Ectodermal cell (in vitro differentiated cells): Measurements from ENCODE around the gene FHOD3.
"Not testable (repeated sequence)": the region's sequence is repeated elsewhere in the genome, so short reads cannot be mapped to it uniquely, and the experiment has no call there.

Experiments
- H3K27ac ChIP-seq: 2 replicates; pipeline ENCODE4 v1.7.0; 2013; ENCODE audit warnings: mild to moderate bottlenecking, low read depth, low read length; ENCODE audit not compliant: insufficient read depth, poor library complexity, severe bottlenecking
- H3K27me3 ChIP-seq: 2 replicates; pipeline ENCODE4 v1.7.0; 2013; ENCODE audit warnings: mild to moderate bottlenecking, low read length; ENCODE audit not compliant: insufficient read depth, control insufficient read depth, poor library complexity, severe bottlenecking
- H3K36me3 ChIP-seq: one replicate; pipeline ENCODE4 v1.7.0; 2013; ENCODE audit warnings: low read length; ENCODE audit not compliant: control insufficient read depth, insufficient read depth
- H3K4me1 ChIP-seq: one replicate; pipeline ENCODE4 v1.7.0; 2013; ENCODE audit warnings: low read length; ENCODE audit not compliant: control insufficient read depth, insufficient read depth
- H3K4me3 ChIP-seq: 2 replicates; pipeline ENCODE4 v1.7.0; 2013; ENCODE audit warnings: low read depth, low read length, control low read depth; ENCODE audit not compliant: insufficient read depth
- H3K9me3 ChIP-seq: 2 replicates; pipeline ENCODE4 v1.7.0; 2013; ENCODE audit warnings: mild to moderate bottlenecking, low read length, moderate library complexity; ENCODE audit not compliant: control insufficient read depth
- WGBS, 2 experiments: methylation state at CpG; one replicate each; pipeline ENCODE4 v1.1.7; 2013; ENCODE audit warnings: missing lambda C conversion rate in 2 of 2; 5-methylcytosine and 5-hydroxymethylcytosine counted together

FHOD3 gene

DNA sequence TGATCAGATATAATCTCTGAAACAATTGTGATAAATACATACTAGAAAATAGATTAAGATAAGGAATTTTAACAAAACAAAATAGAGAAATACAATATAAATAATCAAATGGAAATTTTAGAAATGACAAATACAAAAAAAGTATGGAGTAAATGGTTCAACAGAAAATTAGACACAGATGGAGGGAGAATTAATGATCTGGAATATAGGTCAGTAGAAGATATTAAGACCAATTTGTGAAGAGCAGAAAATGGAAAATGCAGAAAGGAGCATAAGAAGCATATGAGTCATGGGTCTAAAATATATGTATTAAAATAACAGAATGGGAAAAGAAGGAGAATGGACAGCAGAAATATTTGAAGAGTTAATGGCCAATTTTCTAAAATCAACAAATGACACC is 44.4 kb downstream of the FHOD3 start:
- H3K27ac ChIP-seq = no peak overlapping the region
- H3K9me3 ChIP-seq = no peaks in the 10 kb centered on the region
- H3K4me1 ChIP-seq = no peaks in the 10 kb centered on the region
- no peaks in the 10 kb centered on the region for H3K27me3 ChIP-seq
- no peak overlapping the region for H3K4me3 ChIP-seq
- H3K36me3 ChIP-seq = peaks cover 4% of the 10 kb centered on the region

DNA sequence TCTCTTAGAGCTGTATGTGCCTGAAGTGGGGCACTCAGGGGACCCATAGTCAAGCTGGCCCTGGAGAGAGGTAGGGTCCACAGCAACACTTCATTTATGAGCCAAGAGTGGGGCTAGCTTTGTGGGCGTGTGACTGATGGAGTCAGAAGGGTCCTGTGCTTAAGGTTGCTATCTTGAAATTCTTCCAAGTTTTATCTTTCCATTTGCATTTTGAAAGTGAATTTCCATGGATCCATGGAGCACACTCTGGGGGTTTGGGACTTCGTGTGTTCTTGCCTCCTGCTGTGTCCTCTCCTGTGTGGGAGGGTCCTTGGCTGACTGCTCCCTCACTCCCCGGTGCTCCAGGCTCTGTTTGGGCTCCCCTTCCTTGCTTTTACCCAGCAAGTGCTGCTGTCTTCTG is 50.8 kb downstream of the FHOD3 start:
- Histone ChIP-seq H3K4me1 (peaks cover 16% of the 10 kb centered on the region), H3K4me3 (no peak overlapping the region), H3K36me3 (no peaks in the 10 kb centered on the region), H3K27ac (no peak overlapping the region), H3K9me3 (no peaks in the 10 kb centered on the region), H3K27me3 (no peaks in the 10 kb centered on the region)
- WGBS, 2 experiments = 78 to 82% methylated on average over 3 of the region's 3 CpGs

DNA sequence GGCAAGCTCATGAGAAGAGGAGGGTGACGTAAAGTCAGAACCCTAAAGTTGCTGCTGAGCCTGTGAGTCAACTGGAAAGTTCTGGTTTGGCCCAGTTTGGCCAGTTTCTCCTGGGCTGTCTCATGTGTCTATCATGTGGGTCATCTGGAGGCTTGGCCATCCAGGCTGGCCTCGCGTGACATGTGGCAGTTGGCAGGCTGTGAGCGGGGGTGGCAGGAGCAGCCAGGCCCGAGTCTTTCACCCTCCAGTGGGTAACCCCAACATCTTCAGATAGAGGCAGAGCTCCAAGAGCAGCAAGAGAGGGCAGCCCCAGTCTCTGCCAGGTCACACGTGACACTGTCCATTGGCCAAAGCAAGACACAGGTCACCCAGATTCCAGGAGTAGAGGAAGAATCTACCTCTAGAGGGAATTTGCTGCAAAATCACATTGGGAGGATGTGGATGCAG is 51.5 kb downstream of the FHOD3 start:
- no peaks in the 10 kb centered on the region for H3K9me3 ChIP-seq
- no peak overlapping the region for H3K4me3 ChIP-seq
- WGBS, 2 experiments = 95 to 96% methylated on average over 6 of the region's 6 CpGs
- peaks cover 16% of the 10 kb centered on the region for H3K4me1 ChIP-seq
- no peak overlapping the region for H3K27ac ChIP-seq
- H3K36me3 ChIP-seq = peaks cover 3% of the 10 kb centered on the region
- H3K27me3 ChIP-seq = no peaks in the 10 kb centered on the region

DNA sequence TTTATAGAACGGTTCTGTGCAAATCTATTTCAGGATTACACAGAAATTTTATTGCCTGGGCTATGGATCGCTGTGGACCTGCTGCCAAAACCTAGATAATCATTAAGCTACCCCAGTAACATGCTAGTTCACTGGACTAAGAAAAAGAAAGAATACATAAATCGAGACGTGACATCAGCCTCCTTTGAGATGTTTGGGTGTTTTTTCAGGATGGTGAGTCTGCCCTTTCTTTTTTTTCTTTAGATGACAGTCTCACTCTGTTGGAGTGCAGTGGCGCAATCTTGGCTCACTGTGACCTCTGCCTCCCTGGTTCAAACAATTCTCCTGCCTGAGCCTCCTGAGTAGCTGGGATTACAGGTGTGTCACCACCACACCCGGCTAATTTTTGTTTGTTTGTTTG is 52.0 kb downstream of the FHOD3 start:
- no peaks in the 10 kb centered on the region for H3K9me3 ChIP-seq
- no peak overlapping the region for H3K27ac ChIP-seq
- H3K4me1 ChIP-seq = peaks cover 16% of the 10 kb centered on the region
- H3K4me3 ChIP-seq = no peak overlapping the region
- H3K36me3 ChIP-seq = peaks cover 5% of the 10 kb centered on the region
- WGBS, 2 experiments = 88 to 97% methylated on average over 6 of the region's 6 CpGs
- no peaks in the 10 kb centered on the region for H3K27me3 ChIP-seq

DNA sequence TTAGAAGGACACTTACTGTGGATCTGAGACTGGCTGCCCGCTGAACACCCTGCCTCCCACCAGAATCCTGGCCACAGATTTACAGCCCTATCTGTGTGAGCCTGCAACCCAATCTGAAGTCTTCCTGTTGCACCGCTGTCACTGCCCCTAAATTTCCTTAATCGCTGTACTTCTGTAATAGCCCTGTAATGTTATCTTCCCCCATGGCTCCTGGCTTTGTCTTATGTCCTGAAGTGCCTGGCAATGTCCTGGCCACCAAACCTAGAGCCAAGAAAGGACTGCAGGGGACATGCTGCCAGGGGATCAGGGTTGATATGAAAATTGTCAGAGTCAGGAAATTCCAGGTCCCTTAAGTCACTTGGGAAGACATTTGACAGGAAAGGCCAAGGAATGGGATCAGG is 52.7 kb downstream of the FHOD3 start:
- Histone ChIP-seq H3K4me3 (no peak overlapping the region), H3K9me3 (no peaks in the 10 kb centered on the region), H3K4me1 (peaks cover 16% of the 10 kb centered on the region), H3K27ac (no peak overlapping the region), H3K27me3 (no peaks in the 10 kb centered on the region), H3K36me3 (peaks cover 5% of the 10 kb centered on the region)
- 83 to 88% methylated on average over 3 of the region's 3 CpGs for WGBS, 2 experiments

DNA sequence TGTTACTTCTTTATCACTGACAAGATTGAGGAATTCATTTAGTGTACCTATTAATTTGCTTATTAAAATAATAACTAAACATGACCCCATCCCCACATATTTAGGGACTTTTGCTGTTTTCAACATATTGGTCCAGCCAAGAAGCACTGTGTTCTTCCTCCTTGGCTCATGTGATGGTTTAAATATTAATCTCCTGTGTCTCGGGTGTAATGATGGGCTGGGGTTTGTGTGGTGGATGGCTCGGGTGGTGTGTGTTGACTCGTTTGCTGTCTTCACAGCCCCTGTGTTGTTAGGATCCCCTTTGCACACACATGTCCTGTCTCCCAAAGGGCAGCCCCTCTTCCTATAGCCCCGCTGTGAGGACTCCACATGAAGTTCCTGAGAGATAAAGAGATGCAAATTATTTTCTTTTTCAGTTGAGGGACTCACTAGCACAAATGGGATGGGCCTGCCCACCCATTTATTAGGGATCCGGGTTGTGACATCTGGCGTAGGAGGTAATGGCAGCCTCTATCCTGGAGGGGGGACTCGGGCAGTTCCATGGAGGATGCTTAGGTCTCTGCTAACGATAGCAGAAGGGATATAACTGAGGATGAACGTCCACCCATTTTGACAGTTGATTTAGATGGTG is 53.4 kb downstream of the FHOD3 start:
- no peak overlapping the region for H3K27ac ChIP-seq
- H3K9me3 ChIP-seq = no peaks in the 10 kb centered on the region
- H3K27me3 ChIP-seq = no peaks in the 10 kb centered on the region
- peaks cover 5% of the 10 kb centered on the region for H3K36me3 ChIP-seq
- H3K4me3 ChIP-seq = no peak overlapping the region
- H3K4me1 ChIP-seq = peaks cover 16% of the 10 kb centered on the region
- 40 to 44% methylated on average over 9 of the region's 9 CpGs for whole genome bisulfite sequencing, 2 experiments

DNA sequence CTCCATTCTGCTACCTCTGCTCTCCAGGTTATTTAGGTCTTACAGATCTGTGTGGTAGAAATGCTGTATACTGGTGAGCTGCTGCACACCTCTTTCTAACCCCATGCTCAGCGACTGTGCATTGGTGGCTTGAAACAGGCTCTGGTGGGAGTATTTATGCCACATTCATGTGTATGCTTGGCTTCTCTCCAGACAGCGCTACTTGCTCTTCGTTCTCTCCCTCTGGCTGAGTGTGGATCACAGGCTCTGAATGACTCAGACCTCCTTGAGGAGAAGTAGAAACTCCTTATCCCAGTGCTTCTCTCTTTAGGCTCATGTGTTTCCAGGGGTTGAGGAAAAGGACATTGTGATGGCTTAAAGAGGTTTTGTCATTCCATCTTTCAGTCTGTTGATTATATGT is 54.9 kb downstream of the FHOD3 start:
- H3K4me3 ChIP-seq = no peak overlapping the region
- WGBS, 2 experiments = 94% methylated on average over 3 of the region's 3 CpGs
- H3K4me1 ChIP-seq = peaks cover 16% of the 10 kb centered on the region
- H3K27ac ChIP-seq = no peak overlapping the region
- peaks cover 5% of the 10 kb centered on the region for H3K36me3 ChIP-seq
- no peaks in the 10 kb centered on the region for H3K9me3 ChIP-seq
- no peaks in the 10 kb centered on the region for H3K27me3 ChIP-seq

DNA sequence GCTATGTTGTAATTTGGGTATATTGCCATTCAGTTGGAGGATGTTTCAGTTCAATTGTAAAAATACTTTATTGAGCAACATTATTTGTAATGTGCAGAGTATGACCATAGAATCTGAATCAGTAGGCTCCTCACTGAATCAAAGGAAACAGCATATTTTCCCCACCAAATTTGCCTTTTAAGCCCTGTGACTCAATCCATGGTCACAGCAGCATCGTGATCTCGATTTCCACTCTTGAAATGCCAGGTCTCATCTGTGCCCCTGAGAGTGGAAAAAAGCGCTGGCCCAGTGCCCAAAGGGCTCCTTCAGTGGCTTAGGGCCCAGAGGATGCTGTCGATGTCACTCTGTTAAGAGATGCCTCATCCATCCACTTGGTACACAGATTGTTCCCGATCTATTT is 57.5 kb downstream of the FHOD3 start:
- Histone ChIP-seq H3K4me1 (peaks cover 14% of the 10 kb centered on the region), H3K4me3 (no peak overlapping the region), H3K27me3 (no peaks in the 10 kb centered on the region), H3K36me3 (peaks cover 5% of the 10 kb centered on the region), H3K9me3 (no peaks in the 10 kb centered on the region), H3K27ac (no peak overlapping the region)
- WGBS, 2 experiments = 94 to 95% methylated on average over 5 of the region's 5 CpGs

DNA sequence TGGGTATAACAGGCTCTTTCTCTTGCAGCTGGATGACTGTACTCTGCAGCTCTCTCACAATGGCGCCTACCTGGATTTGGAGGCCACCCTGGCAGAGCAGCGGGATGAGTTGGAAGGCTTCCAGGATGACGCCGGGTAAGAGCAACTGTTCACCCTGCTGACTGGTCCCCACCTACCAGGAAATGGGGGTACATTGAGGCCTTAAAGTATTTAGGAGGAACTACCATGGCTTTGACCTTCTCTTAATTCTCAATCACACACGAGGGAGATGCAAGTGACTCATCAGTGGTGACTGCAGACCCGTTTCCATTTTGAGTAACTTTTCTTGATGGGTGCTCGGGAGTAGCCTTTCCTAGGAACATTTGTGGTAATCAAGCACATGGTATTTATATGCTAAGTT is 58.0 kb downstream of the FHOD3 start:
- Histone ChIP-seq H3K4me1 (peaks cover 8% of the 10 kb centered on the region), H3K36me3 (peaks cover 5% of the 10 kb centered on the region), H3K27me3 (no peaks in the 10 kb centered on the region), H3K4me3 (no peak overlapping the region), H3K27ac (no peak overlapping the region), H3K9me3 (no peaks in the 10 kb centered on the region)
- WGBS, 2 experiments = 93 to 95% methylated on average over 7 of the region's 7 CpGs

DNA sequence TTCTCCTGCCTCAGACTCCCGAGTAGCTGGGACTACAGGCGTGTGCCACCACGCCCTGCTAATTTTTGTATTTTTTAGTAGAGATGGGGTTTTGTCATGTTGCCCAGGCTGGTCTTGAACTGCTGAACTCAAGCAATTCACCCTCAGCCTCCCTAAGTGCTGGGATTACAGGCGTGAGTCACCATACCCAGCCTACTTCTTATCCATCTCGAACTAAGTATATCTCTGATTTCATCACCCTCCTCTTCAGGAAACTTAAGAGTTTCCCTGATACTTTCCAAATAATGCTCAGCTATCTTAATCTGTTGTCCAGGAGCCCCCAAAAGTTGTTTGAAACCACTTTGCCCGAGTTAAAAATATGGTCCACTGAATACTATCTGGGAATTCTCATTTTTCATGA is 59.2 kb downstream of the FHOD3 start:
- not testable (repeated sequence) for H3K27me3 ChIP-seq, H3K4me1 ChIP-seq, H3K4me3 ChIP-seq, H3K36me3 ChIP-seq, H3K9me3 ChIP-seq, H3K27ac ChIP-seq
- 90 to 92% methylated on average over 6 of the region's 6 CpGs for WGBS, 2 experiments

DNA sequence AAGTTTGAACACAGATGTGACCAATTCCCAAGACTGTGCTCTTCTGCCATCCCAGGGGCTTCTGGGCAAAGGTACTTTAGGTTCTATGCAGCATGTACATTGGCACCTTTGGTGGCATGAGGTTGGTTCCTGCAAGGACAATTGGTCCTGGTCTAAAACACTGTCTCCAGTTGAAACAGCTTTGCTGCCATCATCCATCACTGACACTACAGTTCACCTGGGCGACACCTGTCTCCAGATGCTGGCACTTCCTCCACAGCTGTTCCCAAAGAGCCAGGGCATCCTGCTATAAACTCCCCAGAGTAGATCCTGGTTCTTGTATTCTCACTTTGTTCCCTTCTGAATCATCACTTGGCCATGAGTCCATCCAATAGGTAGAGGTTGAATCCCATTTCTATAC is 60.6 kb downstream of the FHOD3 start:
- no peak overlapping the region for H3K27ac ChIP-seq
- H3K36me3 ChIP-seq = peaks cover 16% of the 10 kb centered on the region
- H3K4me3 ChIP-seq = no peak overlapping the region
- no peaks in the 10 kb centered on the region for H3K27me3 ChIP-seq
- WGBS, 2 experiments = 83 to 100% methylated on average over 1 of the region's 1 CpG
- no peaks in the 10 kb centered on the region for H3K4me1 ChIP-seq
- H3K9me3 ChIP-seq = no peaks in the 10 kb centered on the region
